IgD-negative memory B cell (primary cell): ENCODE data around the gene PLCB3. TPM values are rescaled to one million over a fixed set of nuclear protein-coding genes. Genes with fewer than 3 reads are reported as not detected.
"Not testable (repeated sequence)": the region's sequence is repeated elsewhere in the genome, so short reads cannot be mapped to it uniquely, and the experiment has no call there.

ENCODE experiments used
- H3K27ac Mint-ChIP-seq, 3 donors: one replicate each; pipeline ENCODE4 v1.8.0; 2020 to 2022; ENCODE audit warnings: mild to moderate bottlenecking in 3 of 3, mixed read lengths in 3 of 3, moderate library complexity in 1 of 3
- H3K27me3 Mint-ChIP-seq: one replicate; pipeline ENCODE4 v1.8.0; 2021; ENCODE audit warnings: mixed read lengths
- H3K36me3 Mint-ChIP-seq: one replicate; pipeline ENCODE4 v1.8.0; 2020; ENCODE audit warnings: mild to moderate bottlenecking, mixed read lengths
- H3K4me1 Mint-ChIP-seq, 3 donors: one replicate each; pipeline ENCODE4 v1.8.0; 2020 to 2022; ENCODE audit warnings: mixed read lengths in 3 of 3, mild to moderate bottlenecking in 1 of 3
- H3K4me3 Mint-ChIP-seq, 4 donors: one replicate each; pipeline ENCODE4 v1.8.0; 2020 to 2022; ENCODE audit warnings: mild to moderate bottlenecking in 4 of 4, mixed read lengths in 4 of 4, moderate library complexity in 3 of 4
- H3K9me3 Mint-ChIP-seq, 3 donors: one replicate each; pipeline ENCODE4 v1.8.0; 2020 to 2021; ENCODE audit warnings: mixed read lengths in 3 of 3, mild to moderate bottlenecking in 1 of 3
- polyA plus RNA-seq: library from polyadenylated mRNA; unstranded; fragments of 300-500 nt; fragmentation: Illumina TruSeq; gene quantifications from one replicate; pipeline ENCODE4 v1.2.3, GENCODE V29; 2021

PLCB3 gene
- polyA plus RNA-seq, 1 donor from 2014 or later: 0.33 TPM

- H3K27ac Mint-ChIP-seq: peak overlapping the region; percentile 37 to 84 (median 71)
- no peaks in the 10 kb centered on the region for H3K27me3 Mint-ChIP-seq
- H3K36me3 Mint-ChIP-seq: peaks cover 1% of the 10 kb centered on the region
- peaks cover 5 to 16% (median 6%) of the 10 kb centered on the region in 3 donors for H3K4me1 Mint-ChIP-seq
- peak overlapping the region in 1 of 4 donors; percentile 68 for H3K4me3 Mint-ChIP-seq
- no peaks in the 10 kb centered on the region for H3K9me3 Mint-ChIP-seq
These were observed 61.6 kb downstream of the PLCB3 start for GRCh38 chr11:64312947-64313346.

- Mint-ChIP-seq H3K4me3 (peak overlapping the region in 1 of 4 donors; percentile 68), H3K36me3 (peaks cover 1% of the 10 kb centered on the region), H3K27me3 (no peaks in the 10 kb centered on the region), H3K9me3 (no peaks in the 10 kb centered on the region), H3K27ac (peak overlapping the region in 2 of 3 donors; percentile 37 to 84), H3K4me1 (peaks cover 5 to 17% (median 8%) of the 10 kb centered on the region in 3 donors)
These were observed 62.3 kb downstream of the PLCB3 start for GRCh38 chr11:64313491-64314145.

GRCh38 chr11:64314146-64314804, 62.9 kb downstream of the PLCB3 start:
- Mint-ChIP-seq H3K27ac (peak overlapping the region in 2 of 3 donors; percentile 73 to 77), H3K9me3 (no peaks in the 10 kb centered on the region), H3K4me3 (peak overlapping the region in 1 of 4 donors; percentile 32), H3K36me3 (peaks cover 1% of the 10 kb centered on the region), H3K27me3 (no peaks in the 10 kb centered on the region), H3K4me1 (peaks cover 5 to 21% (median 13%) of the 10 kb centered on the region in 3 donors)

- Mint-ChIP-seq H3K27me3 (no peaks in the 10 kb centered on the region), H3K27ac (peak overlapping the region in 2 of 3 donors; percentile 73 to 77), H3K4me1 (peaks cover 5 to 22% (median 13%) of the 10 kb centered on the region in 3 donors), H3K9me3 (no peaks in the 10 kb centered on the region), H3K4me3 (peak overlapping the region in 3 of 4 donors; percentile 4 to 63 (median 53)), H3K36me3 (peaks cover 1% of the 10 kb centered on the region)
These were observed 63.7 kb downstream of the PLCB3 start for GRCh38 chr11:64314805-64315561.

GRCh38 chr11:64315667-64316526, 64.6 kb downstream of the PLCB3 start:
- H3K4me1 Mint-ChIP-seq: peaks cover 10 to 24% (median 17%) of the 10 kb centered on the region in 3 donors
- peak overlapping the region; percentile 99 to 100 (median 100) for H3K27ac Mint-ChIP-seq
- not testable (repeated sequence) for H3K27me3 Mint-ChIP-seq, H3K9me3 Mint-ChIP-seq, H3K36me3 Mint-ChIP-seq
- H3K4me3 Mint-ChIP-seq: peak overlapping the region in 2 of 4 donors; percentile 63 to 98

GRCh38 chr11:64316672-64317324, 65.5 kb downstream of the PLCB3 start:
- H3K36me3 Mint-ChIP-seq: peaks cover 1% of the 10 kb centered on the region
- H3K27ac Mint-ChIP-seq: peak overlapping the region; percentile 99 to 100 (median 100)
- H3K9me3 Mint-ChIP-seq: no peaks in the 10 kb centered on the region

GRCh38 chr11:64317325-64317960, 66.1 kb downstream of the PLCB3 start, which contains the start of gene TRMT112:
TRMT112 (minus strand) TSS chr11:64317559; CDS start chr11:64317526, 33 bp downstream.
- Mint-ChIP-seq H3K27ac (peak within 1 kb of the TSS; percentile 99 to 100 (median 100)), H3K27me3 (no peaks in the 10 kb centered on the region), H3K9me3 (no peaks in the 10 kb centered on the region), H3K4me1 (peaks cover 10 to 23% (median 17%) of the 10 kb centered on the region in 3 donors), H3K36me3 (peaks cover 1% of the 10 kb centered on the region), H3K4me3 (peak within 1 kb of the TSS; percentile 89 to 100 (median 98))

More at GRCh38 chr11:64316672-64317324, 65.5 kb downstream of the PLCB3 start:
- H3K4me1 Mint-ChIP-seq: peaks cover 10 to 23% (median 17%) of the 10 kb centered on the region in 3 donors
- peak overlapping the region; percentile 89 to 100 (median 98) for H3K4me3 Mint-ChIP-seq
- H3K27me3 Mint-ChIP-seq: no peaks in the 10 kb centered on the region

GRCh38 chr11:64317961-64318765, 66.8 kb downstream of the PLCB3 start, which contains the start of gene PRDX5:
PRDX5 (plus strand) TSS chr11:64318121; CDS start chr11:64318216, 95 bp downstream.
- H3K27me3 Mint-ChIP-seq: no peaks in the 10 kb centered on the region
- no peaks in the 10 kb centered on the region for H3K36me3 Mint-ChIP-seq
- peak within 1 kb of the TSS; percentile 99 to 100 (median 100) for H3K27ac Mint-ChIP-seq
- H3K4me3 Mint-ChIP-seq: peak within 1 kb of the TSS; percentile 89 to 100 (median 98)
- H3K4me1 Mint-ChIP-seq: peaks cover 10 to 19% (median 17%) of the 10 kb centered on the region in 3 donors
- no peaks in the 10 kb centered on the region for H3K9me3 Mint-ChIP-seq

Other genes starting within 250 kb of the PLCB3 start
- not detected for gene FLRT1, start 215.6 kb upstream of the PLCB3 start, polyA plus RNA-seq
- gene MACROD1, start 85.4 kb upstream of the PLCB3 start, polyA plus RNA-seq: 9.7 TPM
- gene STIP1, start 65.4 kb upstream of the PLCB3 start, polyA plus RNA-seq: 102 TPM
- gene FERMT3, start 44.8 kb upstream of the PLCB3 start, polyA plus RNA-seq: 149 TPM
- 75.0 TPM for gene TRPT1, start 25.3 kb upstream of the PLCB3 start, polyA plus RNA-seq
- gene NUDT22, start 25.3 kb upstream of the PLCB3 start, polyA plus RNA-seq: 56.6 TPM
- 49.3 TPM for gene DNAJC4, start 21.0 kb upstream of the PLCB3 start, polyA plus RNA-seq
- 34.8 TPM for gene VEGFB, start 16.9 kb upstream of the PLCB3 start, polyA plus RNA-seq
- gene FKBP2, start 10.4 kb upstream of the PLCB3 start, polyA plus RNA-seq: 101 TPM
- gene PPP1R14B, start 4.6 kb upstream of the PLCB3 start, polyA plus RNA-seq: 48.1 TPM
- 53.2 TPM for gene BAD, start 33.1 kb downstream of the PLCB3 start, polyA plus RNA-seq
- gene GPR137, start 34.3 kb downstream of the PLCB3 start, polyA plus RNA-seq: 19.7 TPM
- gene KCNK4, start 39.8 kb downstream of the PLCB3 start, polyA plus RNA-seq: not detected
- not detected for gene CATSPERZ, start 48.8 kb downstream of the PLCB3 start, polyA plus RNA-seq
- 11.2 TPM for gene ESRRA, start 54.0 kb downstream of the PLCB3 start, polyA plus RNA-seq
- gene TRMT112, start 66.0 kb downstream of the PLCB3 start, polyA plus RNA-seq: 560 TPM
- 185 TPM for gene PRDX5, start 66.6 kb downstream of the PLCB3 start, polyA plus RNA-seq
- 33.0 TPM for gene CCDC88B, start 88.7 kb downstream of the PLCB3 start, polyA plus RNA-seq
- gene RPS6KA4, start 107.6 kb downstream of the PLCB3 start, polyA plus RNA-seq: 12.2 TPM